Ovary (tissue), 9 donors: ENCODE results near the gene THSD4. TPM values are rescaled to one million over a fixed set of nuclear protein-coding genes. Genes with fewer than 3 reads are reported as not detected.

Experiments used
- DNase-seq, 5 donors: peaks; one replicate each; pipeline ENCODE4 v3.0.0-alpha.2; 2019 to 2020
- H3K27ac ChIP-seq, 2 donors: fragments of 200-600 bp; one replicate each; pipeline versions ENCODE4 v1.5.1 to v1.8.0; 2019 to 2022
- H3K27me3 ChIP-seq: fragments of 200-600 bp; one replicate; pipeline ENCODE4 v1.8.0; 2022
- H3K36me3 ChIP-seq: fragments of 200-600 bp; sonication (generic); one replicate; pipeline ENCODE4 v1.5.1; 2019
- H3K4me1 ChIP-seq: one replicate; pipeline ENCODE4 v1.8.1; 2013; ENCODE audit warnings: mild to moderate bottlenecking, moderate library complexity; ENCODE audit not compliant: insufficient read depth
- H3K4me3 ChIP-seq: fragments of 200-600 bp; sonication (generic); one replicate; pipeline ENCODE4 v1.5.1; 2017
- H3K9me3 ChIP-seq, 2 donors: fragments of 200-600 bp in 1 of 2; sonication (generic) in 1 of 2; one replicate each; pipeline versions ENCODE4 v1.5.1 to v1.8.1; 2013 to 2019; ENCODE audit warnings: mild to moderate bottlenecking in 1 of 2, moderate library complexity in 1 of 2
- CTCF ChIP-seq, 3 donors: fragments of 450-650 bp in 2 of 3; fragments of 200-600 bp in 1 of 3; IDR thresholded peaks; one replicate each; pipeline versions ENCODE4 v1.5.1 to v1.8.0; 2016 to 2022; ENCODE audit warnings: antibody characterized with exemption in 3 of 3, mild to moderate bottlenecking in 1 of 3
- EP300 ChIP-seq: sonication (generic); formaldehyde crosslinking; IDR thresholded peaks from one replicate; pipeline ENCODE4 v1.6.1; 2017; ENCODE audit warnings: antibody characterized with exemption
- POLR2A ChIP-seq: fragments of 450-650 bp; IDR thresholded peaks from one replicate; pipeline ENCODE4 v1.6.1; 2017; ENCODE audit warnings: antibody characterized with exemption, mild to moderate bottlenecking, moderate library complexity
- WGBS, 3 donors: extraction: QIAGEN DNeasy Blood & Tissue Kit in 1 of 3; methylation state at CpG; one replicate each; pipeline versions ENCODE4 v1.1.5 to v1.1.7; 2013 to 2017; 5-methylcytosine and 5-hydroxymethylcytosine counted together
- intact Hi-C, 4 donors: fragments of 100-400 bp; cut with DNase I; formaldehyde crosslinking; loops; one replicate each; pipeline versions ENCODE4 v1.11.0 to v1.15.1; 2022 to 2023
- polyA plus RNA-seq, 2 donors: library from polyadenylated mRNA; stranded (reverse); fragments of 200-250 nt in 1 of 2; fragments of 350-450 nt in 1 of 2; fragmentation: Illumina TruSeq in 1 of 2; extraction: RNeasy Lipid Tissue Mini Kit (QIAGEN cat#74804) in 1 of 2; gene quantifications; one replicate each; pipeline ENCODE4 v1.2.3, GENCODE V29; 2013 to 2014
- total RNA-seq, 7 donors: library from RNA; depleted of rRNA in 2 of 7; stranded (reverse); fragments of >200 nt in 2 of 7; fragmentation: NEBNext Ultra II Directional in 3 of 7; extraction: Animal tissue kit (Norgen Biotek cat#: 25700) in 3 of 7; gene quantifications; one replicate each; pipeline versions ENCODE4 v1.1.0 to v1.2.4, GENCODE V29; 2016 to 2023
- donor health status: DM: no; HTN: no; CAD: no; lungs with moderate emphysema.
- donor health status: DM: no; HTN: no; CAD: no.
- donor health status: Bipolar disorder and iron deficiency.
- donor health status: DM: yes; HTN: yes; CAD: no.
- donor health status: DM: no; HTN: no; CAD: no.
- donor health status: DM: yes; HTN: yes; CAD: no.

THSD4 gene
- total and polyA plus RNA-seq, 9 donors, result 3.2 to 53.4 (median 13.5) TPM

DNA sequence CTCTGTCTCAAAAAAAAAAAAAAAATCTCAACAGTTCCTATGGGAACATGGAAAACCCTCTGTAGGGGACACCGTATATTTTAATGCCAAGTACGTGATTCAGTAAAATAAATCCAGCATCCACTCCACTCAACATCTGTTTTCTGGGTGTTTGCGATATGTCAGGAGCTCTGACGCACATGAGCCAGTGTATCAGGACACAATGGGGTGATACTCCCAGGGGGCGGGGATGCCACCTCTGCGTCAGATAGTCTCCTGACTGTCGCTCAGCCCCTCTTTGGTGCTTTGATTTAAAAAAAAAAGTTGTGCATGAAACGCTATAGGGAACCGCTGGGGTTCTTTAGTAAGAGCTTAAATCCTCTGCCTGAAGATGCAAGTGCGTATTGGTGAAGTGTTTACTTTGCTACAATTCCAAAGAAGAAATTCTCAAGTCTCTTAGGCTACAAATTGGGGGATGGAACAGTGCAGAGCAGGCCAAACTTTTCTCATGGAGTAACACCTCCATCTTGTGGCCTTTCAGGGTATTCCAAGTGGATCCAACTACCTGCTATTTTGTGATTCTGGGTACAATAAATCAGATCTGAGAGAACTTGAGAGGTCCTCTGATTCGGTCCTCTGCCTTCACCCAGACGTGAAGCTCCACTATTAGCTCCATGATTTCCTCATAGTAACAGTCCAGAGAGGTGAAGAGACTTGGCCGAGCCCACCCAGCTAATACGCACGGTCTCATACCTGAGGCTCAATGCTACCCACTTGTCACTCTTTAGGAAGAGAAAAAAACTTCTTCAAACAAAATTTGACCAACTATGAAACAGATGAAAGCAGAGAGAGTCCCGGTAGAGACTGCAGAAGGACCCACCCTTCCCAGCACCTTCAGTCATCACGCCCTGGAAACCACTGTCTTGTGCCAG is 685.8 kb downstream of the THSD4 start:
- Histone ChIP-seq H3K4me1 (no peaks in the 10 kb centered on the region), H3K4me3 (no peak overlapping the region), H3K9me3 (no peaks in the 10 kb centered on the region), H3K27ac (no peak overlapping the region), H3K27me3 (no peaks in the 10 kb centered on the region), H3K36me3 (no peaks in the 10 kb centered on the region)
- no peak for TF ChIP-seq EP300
- TF ChIP-seq CTCF (IDR thresholded peaks at IDR 0.05), result peak; percentile 23 to 80 (median 39)
- TF ChIP-seq POLR2A, result no peak
- intact Hi-C loops, result loop anchor here in 2 of 4 donors (2.0 to 10.0 kb wide), 2 partner anchors 62 to 336 kb away; no protein-coding TSS in a partner anchor
- DNase-seq, result no peak
- 58 to 61% (median 59%) methylated on average over 17 of the region's 17 CpGs for WGBS, 3 donors

DNA sequence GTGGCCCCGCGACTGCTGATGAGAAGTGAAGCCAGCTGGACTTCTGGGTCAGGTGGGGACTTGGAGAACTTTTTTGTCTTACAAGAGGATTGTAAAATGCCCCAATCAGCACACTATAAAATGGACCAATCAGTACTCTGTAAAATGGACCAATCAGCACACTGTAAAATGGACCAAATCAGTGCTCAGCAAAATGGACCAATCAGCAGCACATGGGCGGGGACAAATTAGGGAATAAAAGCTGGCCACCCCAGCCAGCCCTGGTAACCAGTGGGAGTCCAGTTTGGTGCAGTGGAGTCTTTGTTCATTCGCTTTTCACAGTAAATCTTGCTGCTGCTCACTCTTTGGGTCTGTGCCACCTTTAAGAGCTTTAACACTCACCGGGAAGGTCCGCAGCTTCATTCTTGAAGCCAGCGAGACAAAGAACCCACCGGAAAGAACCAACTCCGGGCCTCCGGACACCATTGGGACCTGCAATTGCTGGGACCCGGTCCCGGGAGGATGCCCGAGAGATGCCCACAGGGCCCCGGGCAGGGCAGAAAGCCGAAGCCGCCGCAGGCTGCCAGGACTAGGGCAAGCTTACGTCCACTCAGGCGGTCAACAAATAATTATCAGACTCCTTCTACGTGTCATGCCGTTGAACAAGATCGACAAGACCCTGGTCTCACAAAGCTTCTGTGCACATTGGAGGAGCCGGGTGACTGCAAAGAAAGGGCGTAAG is 686.8 kb downstream of the THSD4 start:
- DNase-seq, result no peak
- no peaks in the 10 kb centered on the region for H3K9me3 ChIP-seq
- H3K4me1 ChIP-seq, result no peaks in the 10 kb centered on the region
- H3K27ac ChIP-seq, result no peak overlapping the region
- TF ChIP-seq EP300, result no peak
- no peak for TF ChIP-seq CTCF (IDR thresholded peaks at IDR 0.05)
- TF ChIP-seq POLR2A, result no peak
- H3K4me3 ChIP-seq, result no peak overlapping the region
- 89 to 92% (median 91%) methylated on average over 24 of the region's 24 CpGs for WGBS, 3 donors
- intact Hi-C loops, result loop anchor here in 2 of 4 donors (2.0 to 10.0 kb wide), 2 partner anchors 63 to 337 kb away; no protein-coding TSS in a partner anchor
- no peaks in the 10 kb centered on the region for H3K27me3 ChIP-seq
- no peaks in the 10 kb centered on the region for H3K36me3 ChIP-seq

- 57 to 63% (median 57%) methylated on average over 21 of the region's 21 CpGs for WGBS, 3 donors
- H3K27ac ChIP-seq, result no peak overlapping the region
- TF ChIP-seq EP300 (no peak), POLR2A (no peak), CTCF (IDR thresholded peaks at IDR 0.05) (no peak)
- no peaks in the 10 kb centered on the region for H3K36me3 ChIP-seq
- intact Hi-C loops, result loop anchor here in 1 of 4 donors (10.0 kb wide), 1 partner anchor 338 kb away; no protein-coding TSS in a partner anchor
- no peaks in the 10 kb centered on the region for H3K4me1 ChIP-seq
- H3K4me3 ChIP-seq, result no peak overlapping the region
- no peaks in the 10 kb centered on the region for H3K27me3 ChIP-seq
- no peak for DNase-seq
- H3K9me3 ChIP-seq, result no peaks in the 10 kb centered on the region
Observed at GRCh38 chr15:71802770-71803169, 687.5 kb downstream of the THSD4 start.

DNA sequence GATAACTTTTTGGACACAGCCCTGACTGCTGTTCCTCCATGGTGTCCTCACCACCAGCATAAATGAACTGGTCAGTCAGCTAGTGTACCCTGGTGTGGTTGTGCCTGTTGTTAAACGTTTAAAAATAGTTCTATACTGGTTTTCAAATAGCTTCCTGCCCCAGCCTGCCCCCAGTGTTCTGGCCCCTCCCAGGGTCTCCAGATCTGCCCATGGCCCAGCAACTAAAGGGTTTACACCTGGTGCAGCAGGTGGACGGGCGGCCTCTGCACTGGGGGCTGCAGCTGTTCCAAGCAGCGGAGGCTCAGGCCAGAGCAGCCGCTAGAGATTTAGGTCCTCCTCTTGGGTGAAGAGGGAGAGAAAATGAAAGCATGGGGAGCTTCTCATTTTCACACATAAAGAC is 689.0 kb downstream of the THSD4 start:
- TF ChIP-seq EP300 (no peak), CTCF (IDR thresholded peaks at IDR 0.05) (no peak), POLR2A (no peak)
- Histone ChIP-seq H3K27ac (no peak overlapping the region), H3K4me1 (no peaks in the 10 kb centered on the region), H3K27me3 (no peaks in the 10 kb centered on the region), H3K36me3 (no peaks in the 10 kb centered on the region), H3K4me3 (no peak overlapping the region), H3K9me3 (no peaks in the 10 kb centered on the region)
- intact Hi-C loops, result loop anchor here in 1 of 4 donors (10.0 kb wide), 1 partner anchor 339 kb away; no protein-coding TSS in a partner anchor
- DNase-seq, result no peak
- 44 to 59% (median 53%) methylated on average over 5 of the region's 5 CpGs for WGBS, 3 donors
